ENCODE data around the gene CHCHD3. TPM values are rescaled to one million over a fixed set of nuclear protein-coding genes. Genes with fewer than 3 reads are reported as not detected.

The CHCHD3 gene
- total RNA-seq, 1 donor from 2014 or later: 50.6 TPM

- DNase-seq (ENCODE audit: extremely low spot score in 2 of 2): no peak
- Histone ChIP-seq H3K4me1 (no peaks in the 10 kb centered on the region), H3K9me3 (no peaks in the 10 kb centered on the region), H3K27me3 (no peaks in the 10 kb centered on the region), H3K36me3 (no peaks in the 10 kb centered on the region), H3K4me3 (no peak overlapping the region), H3K27ac (no peak overlapping the region)
- TF ChIP-seq, protein P1, sequence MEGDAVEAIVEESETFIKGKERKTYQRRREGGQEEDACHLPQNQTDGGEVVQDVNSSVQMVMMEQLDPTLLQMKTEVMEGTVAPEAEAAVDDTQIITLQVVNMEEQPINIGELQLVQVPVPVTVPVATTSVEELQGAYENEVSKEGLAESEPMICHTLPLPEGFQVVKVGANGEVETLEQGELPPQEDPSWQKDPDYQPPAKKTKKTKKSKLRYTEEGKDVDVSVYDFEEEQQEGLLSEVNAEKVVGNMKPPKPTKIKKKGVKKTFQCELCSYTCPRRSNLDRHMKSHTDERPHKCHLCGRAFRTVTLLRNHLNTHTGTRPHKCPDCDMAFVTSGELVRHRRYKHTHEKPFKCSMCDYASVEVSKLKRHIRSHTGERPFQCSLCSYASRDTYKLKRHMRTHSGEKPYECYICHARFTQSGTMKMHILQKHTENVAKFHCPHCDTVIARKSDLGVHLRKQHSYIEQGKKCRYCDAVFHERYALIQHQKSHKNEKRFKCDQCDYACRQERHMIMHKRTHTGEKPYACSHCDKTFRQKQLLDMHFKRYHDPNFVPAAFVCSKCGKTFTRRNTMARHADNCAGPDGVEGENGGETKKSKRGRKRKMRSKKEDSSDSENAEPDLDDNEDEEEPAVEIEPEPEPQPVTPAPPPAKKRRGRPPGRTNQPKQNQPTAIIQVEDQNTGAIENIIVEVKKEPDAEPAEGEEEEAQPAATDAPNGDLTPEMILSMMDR (IDR thresholded peaks at IDR 0.05): no peak
- no peak for TF ChIP-seq POLR2A (IDR thresholded peaks at IDR 0.05)
- TF ChIP-seq POLR2AphosphoS5 (IDR thresholded peaks at IDR 0.05; ENCODE audit: insufficient read depth in 1 of 2, low read depth in 1 of 2): no peak
- intact Hi-C loops (cut with DNase I): no loop called here
Observed at GRCh38 chr7:133022661-133023060, 59.2 kb downstream of the CHCHD3 start.

DNA sequence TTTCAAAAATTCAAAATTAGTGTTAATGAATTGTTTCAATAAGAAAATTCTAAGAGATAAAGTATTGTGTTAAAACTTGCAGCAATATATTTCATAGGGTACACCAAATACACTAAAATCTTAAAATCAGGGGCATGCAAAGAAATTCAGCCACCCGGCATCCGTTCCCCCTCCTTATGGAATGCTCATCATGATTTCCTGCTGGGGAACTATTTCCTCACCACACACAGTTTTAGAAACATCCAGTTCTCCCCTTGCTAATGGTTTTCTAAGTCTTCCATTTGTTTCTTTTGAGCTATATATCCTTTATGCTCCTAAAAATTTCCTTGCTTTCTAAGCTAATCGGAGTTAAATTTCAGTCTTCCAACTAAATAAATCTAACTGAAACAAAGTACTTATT is 60.7 kb downstream of the CHCHD3 start:
- DNase-seq (ENCODE audit: extremely low spot score in 2 of 2): no peak
- H3K4me3 ChIP-seq: no peak overlapping the region
- intact Hi-C loops (cut with DNase I): no loop called here
- H3K4me1 ChIP-seq: no peaks in the 10 kb centered on the region
- TF ChIP-seq POLR2AphosphoS5 (IDR thresholded peaks at IDR 0.05; ENCODE audit: insufficient read depth in 1 of 2, low read depth in 1 of 2): no peak
- TF ChIP-seq, protein P1 (IDR thresholded peaks at IDR 0.05): no peak
- no peak for TF ChIP-seq POLR2A (IDR thresholded peaks at IDR 0.05)
- no peaks in the 10 kb centered on the region for H3K9me3 ChIP-seq
- no peak overlapping the region for H3K27ac ChIP-seq
- H3K36me3 ChIP-seq: no peaks in the 10 kb centered on the region
- no peaks in the 10 kb centered on the region for H3K27me3 ChIP-seq

GRCh38 chr7:133020496-133020895 is 61.4 kb downstream of the CHCHD3 start:
- no peaks in the 10 kb centered on the region for H3K36me3 ChIP-seq
- no peak for DNase-seq (ENCODE audit: extremely low spot score in 2 of 2)
- H3K9me3 ChIP-seq: no peaks in the 10 kb centered on the region
- no peak overlapping the region for H3K27ac ChIP-seq
- no peaks in the 10 kb centered on the region for H3K27me3 ChIP-seq
- H3K4me1 ChIP-seq: no peaks in the 10 kb centered on the region
- no peak overlapping the region for H3K4me3 ChIP-seq
- TF ChIP-seq POLR2AphosphoS5 (IDR thresholded peaks at IDR 0.05; ENCODE audit: insufficient read depth in 1 of 2, low read depth in 1 of 2) (no peak), POLR2A (IDR thresholded peaks at IDR 0.05) (no peak)
- TF ChIP-seq, protein P1 (IDR thresholded peaks at IDR 0.05): no peak
- intact Hi-C loops (cut with DNase I): no loop called here

DNA sequence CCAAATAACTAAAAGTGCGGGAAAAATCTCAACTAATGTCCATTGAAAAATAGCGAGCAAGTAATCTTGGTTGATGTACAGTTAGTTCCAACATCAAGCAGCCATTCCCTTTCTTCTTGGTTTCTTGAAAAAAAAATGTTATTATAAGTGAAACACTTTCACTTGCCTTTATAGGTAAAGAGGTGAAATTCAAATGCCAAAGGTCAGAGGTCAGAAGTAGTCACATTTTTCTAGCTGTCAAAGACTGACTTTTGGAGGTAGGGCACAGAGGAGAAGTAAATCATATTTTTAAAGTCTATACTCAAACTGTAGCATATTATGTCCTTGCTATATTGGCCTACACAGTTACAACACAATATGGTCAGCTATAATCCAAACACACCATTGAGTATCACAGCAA is 62.3 kb downstream of the CHCHD3 start:
- no peaks in the 10 kb centered on the region for H3K27me3 ChIP-seq
- no peak for DNase-seq (ENCODE audit: extremely low spot score in 2 of 2)
- H3K4me1 ChIP-seq: no peaks in the 10 kb centered on the region
- TF ChIP-seq, protein P1 (IDR thresholded peaks at IDR 0.05): no peak
- TF ChIP-seq POLR2A (IDR thresholded peaks at IDR 0.05): no peak
- no peak for TF ChIP-seq POLR2AphosphoS5 (IDR thresholded peaks at IDR 0.05; ENCODE audit: insufficient read depth in 1 of 2, low read depth in 1 of 2)
- H3K27ac ChIP-seq: no peak overlapping the region
- H3K4me3 ChIP-seq: no peak overlapping the region
- no peaks in the 10 kb centered on the region for H3K9me3 ChIP-seq
- intact Hi-C loops (cut with DNase I): no loop called here
- no peaks in the 10 kb centered on the region for H3K36me3 ChIP-seq

GRCh38 chr7:133016604-133017003 is 65.3 kb downstream of the CHCHD3 start:
- TF ChIP-seq POLR2AphosphoS5 (IDR thresholded peaks at IDR 0.05; ENCODE audit: insufficient read depth in 1 of 2, low read depth in 1 of 2) (no peak), POLR2A (IDR thresholded peaks at IDR 0.05) (no peak)
- TF ChIP-seq, protein P1 (IDR thresholded peaks at IDR 0.05): no peak
- intact Hi-C loops (cut with DNase I): no loop called here

More at GRCh38 chr7:133016604-133017003, 65.3 kb downstream of the CHCHD3 start:
- Histone ChIP-seq H3K36me3 (no peaks in the 10 kb centered on the region), H3K4me3 (no peak overlapping the region), H3K4me1 (no peaks in the 10 kb centered on the region), H3K9me3 (no peaks in the 10 kb centered on the region), H3K27me3 (no peaks in the 10 kb centered on the region), H3K27ac (no peak overlapping the region)
- no peak for DNase-seq (ENCODE audit: extremely low spot score in 2 of 2)

All from vagina (tissue), 2 donors.